HG02610 (cell line): ENCODE measurements around the gene LMBRD2.
A peak's percentile ranks its signal among the peaks of the same experiment; 100 is the strongest.

Experiments used
- ATAC-seq: cut with Tn5 transposase; IDR thresholded peaks from one replicate; pipeline ENCODE4 v1.9.1; 2021; ENCODE audit warnings: mild to moderate bottlenecking, moderate library complexity; ENCODE audit not compliant: unreplicated experiment

Gene LMBRD2

GRCh38 chr5:36111238-36111637, 40.4 kb downstream of the LMBRD2 start:
- ATAC-seq, result no peak

GRCh38 chr5:36108758-36109460, 42.8 kb downstream of the LMBRD2 start:
- ATAC-seq, result no peak

DNA sequence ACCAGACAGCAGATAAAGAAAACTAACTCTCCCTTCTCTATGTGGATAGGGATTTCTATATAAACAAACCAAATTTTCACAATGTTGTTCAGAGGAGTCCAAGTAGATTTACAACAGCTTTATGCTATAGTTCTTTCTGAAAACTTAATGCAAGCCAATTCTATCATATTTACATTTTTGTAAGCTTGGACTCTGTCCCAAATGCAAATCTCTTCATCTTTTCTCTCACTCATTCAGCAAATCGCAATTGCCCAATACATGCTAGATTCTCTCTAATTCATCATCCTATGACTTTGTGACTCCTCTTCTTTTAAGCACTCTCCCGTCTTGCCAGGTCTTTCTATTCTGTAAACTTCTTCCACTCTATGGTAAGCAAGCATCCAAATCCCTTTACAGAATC, 45.9 kb downstream of the LMBRD2 start:
- no peak for ATAC-seq

DNA sequence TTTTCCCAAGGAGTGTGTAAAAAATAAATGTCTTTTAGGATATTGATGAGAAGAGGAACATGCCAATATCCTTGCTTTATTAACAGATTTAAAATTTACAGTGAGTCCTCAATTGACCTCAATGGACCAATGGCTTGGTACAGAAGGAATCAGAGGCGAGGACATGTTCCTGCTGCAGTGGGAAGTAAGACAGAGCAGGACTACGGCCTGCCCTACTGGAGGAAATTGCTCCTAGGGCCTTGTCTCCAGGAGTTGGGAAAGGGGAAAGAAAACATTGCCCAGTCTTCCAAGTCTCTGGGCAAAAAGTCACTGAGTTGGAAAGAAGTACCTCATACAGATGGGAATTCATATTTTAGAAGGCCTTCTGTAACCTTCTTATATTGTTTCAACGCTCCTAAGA, 51.9 kb downstream of the LMBRD2 start:
- ATAC-seq, result no peak

- ATAC-seq, result no peak
These were observed 55.2 kb downstream of the LMBRD2 start for GRCh38 chr5:36096486-36096885.

- ATAC-seq, result peak; percentile 75
These were observed 61.7 kb downstream of the LMBRD2 start for GRCh38 chr5:36089989-36090388.

DNA sequence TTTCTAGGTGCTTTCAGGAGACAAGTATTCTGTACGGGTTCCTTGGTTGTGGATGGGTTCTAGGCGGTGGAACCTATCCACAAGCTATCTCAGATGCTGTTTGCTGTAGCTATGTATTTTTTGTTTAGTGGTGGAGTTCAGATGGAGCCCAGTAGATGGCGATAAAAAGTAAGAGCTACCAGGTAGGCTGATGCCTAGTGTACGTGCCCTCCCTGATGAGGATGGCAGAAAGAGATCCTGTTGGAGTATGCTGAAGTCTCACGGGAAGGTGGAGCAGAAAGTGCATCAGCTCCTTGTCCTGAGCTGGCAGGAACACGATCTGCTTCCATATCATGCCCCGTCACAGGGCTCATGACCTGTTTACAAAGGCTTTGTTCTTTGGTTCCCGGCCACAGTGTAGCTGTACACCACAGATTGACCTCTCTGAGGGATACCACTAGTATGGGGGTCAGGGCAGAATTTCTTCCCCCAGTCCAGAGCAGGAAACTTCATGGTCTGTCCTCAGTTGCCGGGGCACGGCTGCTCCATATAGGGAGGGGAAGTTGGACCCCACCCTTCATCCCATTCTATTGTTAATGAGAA, 72.4 kb downstream of the LMBRD2 start:
- peak; percentile 96 for ATAC-seq

DNA sequence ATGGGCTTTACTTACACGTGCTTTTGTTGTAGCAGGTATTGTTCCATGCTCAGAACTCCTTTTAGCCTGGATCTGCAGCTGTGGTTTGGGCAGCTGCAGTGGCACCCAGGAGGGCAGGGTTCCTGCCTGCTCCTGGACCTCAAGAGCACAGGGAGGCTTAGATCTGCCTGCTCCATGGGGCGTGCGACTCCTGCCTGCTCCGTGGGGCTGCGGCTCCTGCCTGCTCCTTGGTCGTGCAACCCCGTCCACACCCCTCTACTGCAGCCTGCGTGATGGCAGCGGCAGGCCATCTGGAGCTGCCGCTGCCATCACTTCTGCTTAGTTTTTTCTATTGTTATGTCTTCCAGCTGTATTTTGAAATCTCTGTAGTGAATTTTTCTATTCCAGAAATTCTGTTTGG, 73.3 kb downstream of the LMBRD2 start:
- ATAC-seq, result no peak

DNA sequence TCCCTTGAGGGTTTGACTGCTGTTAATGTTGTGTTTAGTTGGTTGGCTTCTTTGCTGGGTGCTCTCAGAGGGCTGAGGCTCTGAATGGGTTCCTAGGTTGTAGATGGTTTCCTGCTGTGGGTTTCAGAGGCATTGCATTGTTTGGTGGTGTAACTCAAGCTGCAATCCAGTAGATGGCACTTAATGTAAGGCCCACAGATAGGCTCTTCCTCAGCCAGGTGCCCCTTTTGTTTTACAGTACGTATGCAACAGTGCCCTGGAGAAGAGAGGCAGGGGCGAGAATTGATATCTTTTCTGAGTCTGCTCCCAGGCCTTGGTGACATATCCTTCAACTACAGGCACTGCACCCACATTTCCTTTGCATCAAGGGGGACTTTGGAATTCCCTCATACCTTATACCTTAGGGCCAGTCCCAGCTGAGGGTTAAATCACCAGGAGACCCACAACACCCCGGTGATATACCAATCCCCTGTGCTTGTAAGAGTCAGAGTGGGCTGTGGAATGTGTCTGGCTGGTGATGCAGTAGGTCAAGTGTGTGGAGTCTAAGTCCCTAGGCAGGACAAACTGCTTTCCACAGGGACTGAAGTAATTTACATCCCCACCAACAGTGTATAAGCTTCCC, 78.0 kb downstream of the LMBRD2 start:
- peak; percentile 83 for ATAC-seq

DNA sequence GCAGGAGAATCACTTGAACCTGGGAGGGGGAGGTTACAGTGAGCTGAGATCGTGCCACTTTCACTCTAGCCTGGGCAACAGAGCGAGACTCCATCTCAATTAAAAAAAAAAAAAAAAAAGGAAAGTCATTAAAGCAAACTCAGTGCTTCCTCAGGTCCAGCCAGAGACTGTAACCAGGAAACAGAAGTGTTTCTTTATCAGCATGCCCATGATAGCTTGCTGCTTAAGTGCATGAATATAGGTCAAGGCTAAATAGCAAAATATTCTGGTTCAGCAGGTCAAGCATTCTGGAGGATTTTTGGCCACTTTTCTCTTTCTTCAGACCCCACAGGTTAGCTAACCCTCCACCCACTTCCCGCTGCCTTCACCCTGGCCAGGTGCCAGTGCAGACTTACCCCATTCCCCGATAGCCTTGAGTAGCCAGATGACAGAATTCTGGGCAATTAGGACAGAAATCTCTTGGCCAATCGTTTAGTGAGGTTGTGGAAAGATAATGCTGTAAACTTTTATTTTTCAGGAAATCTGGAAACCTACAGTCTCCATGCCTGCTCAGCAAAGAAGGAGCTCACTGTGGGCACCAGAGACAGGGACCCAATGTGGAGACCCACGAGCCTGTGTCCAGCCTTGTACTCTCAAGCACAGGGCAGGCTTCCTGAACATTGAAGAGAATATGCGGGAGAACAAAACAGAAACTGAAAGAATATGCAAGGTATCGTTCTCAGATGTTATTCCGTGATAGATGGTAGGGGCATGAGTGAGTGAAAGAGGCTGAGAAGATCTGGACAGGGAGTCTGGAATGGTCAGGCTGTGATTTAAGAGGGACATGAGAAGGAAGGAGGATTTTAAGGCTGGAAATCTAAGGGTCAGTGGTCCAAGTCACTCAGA, 80.8 kb downstream of the LMBRD2 start:
- peak; percentile 74 for ATAC-seq

GRCh38 chr5:36068751-36069281, 82.9 kb downstream of the LMBRD2 start:
- no peak for ATAC-seq

DNA sequence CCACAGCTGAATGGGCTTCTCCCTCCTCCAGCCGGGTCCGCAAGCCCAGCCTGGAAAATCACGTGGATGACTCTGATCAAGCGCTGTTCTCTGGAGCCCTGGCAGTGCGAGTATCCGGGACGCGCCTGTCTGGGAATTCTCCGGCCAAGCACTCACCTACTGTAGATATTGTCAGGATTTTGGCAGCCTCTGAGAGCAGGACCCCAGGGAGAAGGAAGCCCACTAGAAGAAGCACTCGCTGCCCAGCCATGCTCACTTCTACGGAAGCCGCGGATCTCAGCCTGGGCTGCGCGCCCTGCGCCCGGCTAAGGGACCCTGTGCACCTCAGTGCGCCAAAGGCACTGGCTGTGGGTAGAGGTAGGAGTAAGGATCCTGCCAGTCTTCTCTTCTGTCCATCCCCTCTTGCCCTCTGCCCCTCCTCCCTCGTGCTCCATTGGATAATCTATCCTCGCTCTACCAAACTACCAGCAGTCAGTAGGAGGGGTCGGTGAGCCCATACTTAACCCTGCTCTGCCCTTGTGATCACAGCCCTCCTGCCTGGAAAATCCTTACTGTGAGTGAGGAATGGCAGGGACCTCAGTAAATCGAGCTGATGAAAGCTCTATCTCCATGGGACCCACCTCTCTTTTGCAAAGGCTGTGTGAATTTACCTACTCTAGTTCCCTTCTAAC, 85.0 kb downstream of the LMBRD2 start, which contains the start of gene UGT3A2:
Gene UGT3A2 (minus strand): TSS at position 343 of the 671 bp plus-strand sequence. CDS start 93 bp downstream, at position 250.
- ATAC-seq, result no peak

DNA sequence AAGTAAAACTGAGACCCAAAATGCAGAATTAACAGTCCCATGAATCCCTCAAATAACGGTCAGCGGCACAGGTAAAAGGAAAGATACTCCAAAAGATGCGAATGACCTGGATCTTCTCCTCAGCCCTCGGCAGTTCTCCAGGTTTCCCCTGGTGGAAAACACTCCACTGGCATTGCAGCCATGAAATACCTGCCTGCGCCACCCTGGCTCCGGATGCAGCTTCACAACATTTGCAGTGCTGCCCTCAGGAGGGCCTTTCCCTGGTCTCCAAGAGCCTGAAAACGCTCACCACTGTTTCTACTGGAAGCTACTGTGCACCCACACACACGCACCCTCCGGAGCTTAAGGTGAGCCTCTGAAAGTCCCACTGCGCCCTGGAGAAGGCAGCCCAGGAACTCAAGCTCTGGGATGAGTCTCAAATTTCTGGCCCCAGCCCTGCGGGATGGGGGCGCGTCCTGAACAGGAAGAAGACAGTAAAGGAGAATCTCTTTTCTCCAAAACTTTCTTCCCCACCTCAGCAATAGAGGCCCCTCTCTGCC, 85.6 kb downstream of the LMBRD2 start:
- ATAC-seq, result no peak

- ATAC-seq, result no peak
These were observed 91.2 kb downstream of the LMBRD2 start for GRCh38 chr5:36060420-36060887.

GRCh38 chr5:36059571-36060419, 91.9 kb downstream of the LMBRD2 start:
- no peak for ATAC-seq

GRCh38 chr5:36058776-36059175, 92.9 kb downstream of the LMBRD2 start:
- ATAC-seq, result no peak

GRCh38 chr5:36057386-36057785, 94.3 kb downstream of the LMBRD2 start:
- no peak for ATAC-seq

DNA sequence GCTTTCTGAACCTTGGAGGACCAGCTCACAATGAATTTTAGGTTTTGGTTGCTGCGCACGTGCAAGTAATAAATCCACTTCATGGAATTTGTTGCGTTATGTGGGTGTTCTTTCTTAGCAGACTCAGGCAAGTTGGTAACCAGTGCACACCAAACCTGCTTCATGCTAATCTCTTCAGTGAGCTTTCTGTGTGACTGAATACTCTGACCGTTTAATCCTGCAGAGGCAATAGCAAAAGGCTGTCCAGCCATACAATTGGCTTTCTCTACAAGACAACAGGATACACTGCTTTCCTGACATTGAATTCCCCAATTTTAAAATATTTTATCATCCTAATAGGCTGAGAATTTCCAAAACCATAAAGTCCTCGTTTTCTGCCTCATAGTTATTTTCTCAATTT, 95.3 kb downstream of the LMBRD2 start:
- no peak for ATAC-seq

DNA sequence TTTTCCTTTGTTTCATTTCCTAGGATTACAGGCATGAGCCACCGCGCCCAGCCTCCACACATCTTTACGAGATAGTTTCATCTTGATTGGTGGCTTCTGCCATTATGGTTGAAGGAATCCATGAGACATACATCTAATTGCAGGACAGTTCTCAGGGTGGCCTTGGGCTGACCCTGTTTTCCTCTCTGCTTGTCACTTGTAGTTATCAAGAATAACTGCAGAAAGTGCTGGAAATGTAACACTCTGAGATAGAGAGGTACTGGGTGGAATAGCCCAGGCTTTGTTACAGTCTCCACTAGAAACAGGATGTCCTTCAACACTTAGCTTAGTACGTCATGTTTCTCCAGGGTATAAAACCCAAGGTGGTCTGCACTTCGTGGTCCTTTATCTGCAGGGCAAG, 95.7 kb downstream of the LMBRD2 start:
- no peak for ATAC-seq
